GM23338 (cell line): ENCODE results near the gene SCUBE2. TPM values are rescaled to one million over a fixed set of nuclear protein-coding genes. Genes with fewer than 3 reads are reported as not detected.

Experiments
- ATAC-seq: fragments of 200-7000 bp; cut with Tn5 transposase; 3 replicates; pipeline ENCODE4 v1.9.1; 2020
- DNase-seq: peaks from one replicate; pipeline ENCODE4 v3.0.0-alpha.2; 2015; ENCODE audit warnings: low spot score
- H2AFZ ChIP-seq: fragments of 200-600 bp; sonication (generic); 2 replicates; pipeline ENCODE4 v1.8.0; 2016; ENCODE audit warnings: antibody characterized with exemption, mild to moderate bottlenecking, moderate library complexity
- H3F3A ChIP-seq: fragments of 200-600 bp; sonication (generic); replicated peaks from 2 replicates; pipeline ENCODE4 v1.8.0; 2017; ENCODE audit warnings: antibody characterized with exemption, mixed run types, low read depth
- H3K27ac ChIP-seq: fragments of 200-600 bp; sonication (generic); 2 replicates; pipeline ENCODE4 v1.6.1; 2016; ENCODE audit warnings: low read depth
- H3K27me3 ChIP-seq: fragments of 200-600 bp; sonication (generic); 2 replicates; pipeline ENCODE4 v1.8.0; 2016; ENCODE audit warnings: mild to moderate bottlenecking, mixed run types, moderate library complexity; ENCODE audit not compliant: insufficient read depth
- H3K36me3 ChIP-seq: fragments of 200-600 bp; sonication (generic); 2 replicates; pipeline ENCODE4 v1.8.0; 2016; ENCODE audit warnings: mild to moderate bottlenecking; ENCODE audit not compliant: insufficient read depth
- H3K4me1 ChIP-seq: fragments of 200-600 bp; sonication (generic); 2 replicates; pipeline ENCODE4 v1.8.0; 2016; ENCODE audit warnings: mild to moderate bottlenecking, moderate library complexity; ENCODE audit not compliant: insufficient read depth
- H3K4me2 ChIP-seq: fragments of 200-600 bp; sonication (generic); 2 replicates; pipeline ENCODE4 v1.7.1; 2017; ENCODE audit warnings: mixed run types
- H3K4me3 ChIP-seq: fragments of 200-600 bp; sonication (generic); 2 replicates; pipeline ENCODE4 v1.6.1; 2016; ENCODE audit warnings: mixed run types
- H3K79me2 ChIP-seq: fragments of 200-600 bp; sonication (generic); replicated peaks from 2 replicates; pipeline ENCODE4 v1.8.0; 2017; ENCODE audit warnings: mild to moderate bottlenecking; ENCODE audit not compliant: insufficient read depth
- H3K9me2 ChIP-seq: fragments of 200-600 bp; sonication (generic); 2 replicates; pipeline ENCODE4 v1.8.0; 2017; ENCODE audit not compliant: insufficient read depth
- H4K20me1 ChIP-seq: fragments of 200-600 bp; sonication (generic); replicated peaks from 2 replicates; pipeline ENCODE4 v1.8.0; 2017; ENCODE audit warnings: mild to moderate bottlenecking; ENCODE audit not compliant: insufficient read depth
- H3K27ac Mint-ChIP-seq: 2 replicates; pipeline ENCODE4 v1.8.0; 2020; ENCODE audit warnings: inconsistent platforms, mild to moderate bottlenecking, moderate library complexity, mixed read lengths
- H3K27me3 Mint-ChIP-seq: 3 replicates; pipeline ENCODE4 v1.8.0; 2022; ENCODE audit warnings: low read depth, mild to moderate bottlenecking, moderate library complexity, mixed read lengths, inconsistent platforms; ENCODE audit not compliant: insufficient read depth, poor library complexity
- H3K36me3 Mint-ChIP-seq: 3 replicates; pipeline ENCODE4 v1.8.0; 2021; ENCODE audit warnings: low read depth, mild to moderate bottlenecking, inconsistent platforms, moderate library complexity, mixed read lengths
- H3K4me1 Mint-ChIP-seq: 3 replicates; pipeline ENCODE4 v1.8.0; 2020; ENCODE audit warnings: mild to moderate bottlenecking, inconsistent platforms, mixed read lengths
- H3K4me3 Mint-ChIP-seq: 3 replicates; pipeline ENCODE4 v1.8.0; 2021; ENCODE audit warnings: moderate library complexity, mild to moderate bottlenecking, inconsistent platforms, mixed read lengths
- H3K9me3 Mint-ChIP-seq: 3 replicates; pipeline ENCODE4 v1.8.0; 2020; ENCODE audit warnings: moderate library complexity, mild to moderate bottlenecking, inconsistent platforms, mixed read lengths
- CREB1 ChIP-seq: fragments of 250-450 bp; sonication (Bioruptor Pico); IDR thresholded peaks from 2 replicates; pipeline ENCODE4 v1.5.0; 2020; ENCODE audit warnings: low read depth, mild to moderate bottlenecking, moderate library complexity
- CTCF ChIP-seq, 2 experiments: fragments of 200-600 bp in 1 of 2; sonication (generic) in 1 of 2; conservative IDR thresholded peaks; 2 replicates each; pipeline versions ENCODE4 v1.5.1 to v1.6.1; 2016 to 2017; ENCODE audit warnings: antibody characterized with exemption in 2 of 2, low read depth in 2 of 2, mild to moderate bottlenecking in 2 of 2, moderate library complexity in 1 of 2
- ETS1 ChIP-seq: IDR thresholded peaks from 2 replicates; pipeline ENCODE4 v1.6.1; 2016; ENCODE audit warnings: antibody characterized with exemption
- EZH2 ChIP-seq: fragments of 200-600 bp; sonication (generic); IDR thresholded peaks from one replicate; pipeline ENCODE4 v1.8.0; 2017; ENCODE audit warnings: antibody characterized with exemption, mild to moderate bottlenecking, low read depth; ENCODE audit not compliant: unreplicated experiment
- EZH2phosphoT487 ChIP-seq: fragments of 200-600 bp; sonication (generic); IDR thresholded peaks from one replicate; pipeline ENCODE4 v1.8.1; 2018; ENCODE audit warnings: antibody characterized with exemption; ENCODE audit not compliant: unreplicated experiment
- JUNB ChIP-seq: IDR thresholded peaks from one replicate; pipeline ENCODE4 v1.6.1; 2016; ENCODE audit warnings: antibody characterized with exemption; ENCODE audit not compliant: unreplicated experiment
- NANOG ChIP-seq: IDR thresholded peaks from 2 replicates; pipeline ENCODE4 v1.6.1; 2016; ENCODE audit warnings: antibody characterized with exemption, borderline replicate concordance
- POLR2AphosphoS5 ChIP-seq: IDR thresholded peaks from 2 replicates; pipeline ENCODE4 v1.6.1; 2016; ENCODE audit warnings: antibody characterized with exemption, low read depth
- REST ChIP-seq: IDR thresholded peaks from one replicate; pipeline ENCODE4 v1.6.1; 2018; ENCODE audit warnings: antibody characterized with exemption; ENCODE audit not compliant: unreplicated experiment
- STAT1 ChIP-seq: IDR thresholded peaks from one replicate; pipeline ENCODE4 v1.6.1; 2016; ENCODE audit warnings: antibody characterized with exemption; ENCODE audit not compliant: unreplicated experiment
- ZNF114 ChIP-seq: fragments of 250-450 bp; sonication (Bioruptor Pico); IDR thresholded peaks from 2 replicates; pipeline ENCODE4 v1.5.0; 2020; ENCODE audit warnings: mild to moderate bottlenecking, moderate library complexity
- ZNF331 ChIP-seq: fragments of 250-450 bp; sonication (Bioruptor Pico); IDR thresholded peaks from 2 replicates; pipeline ENCODE4 v1.5.0; 2020; ENCODE audit warnings: low read depth, mild to moderate bottlenecking, moderate library complexity
- ZNF462 ChIP-seq: fragments of 250-450 bp; sonication (Bioruptor Pico); IDR thresholded peaks from 2 replicates; pipeline ENCODE4 v1.5.0; 2020; ENCODE audit warnings: mild to moderate bottlenecking, moderate library complexity
- polyA plus RNA-seq: library from polyadenylated mRNA; unstranded; fragments of >200 nt; fragmentation: Nextera tagmentation; extraction: Ambion mirVana; gene quantifications from 2 replicates; pipeline ENCODE4 v1.2.1, GENCODE V29; 2016
- total RNA-seq: library from RNA; depleted of rRNA; stranded (reverse); fragments of >200 nt; shearing (Covaris generic); gene quantifications from 2 replicates; pipeline ENCODE4 v1.2.3, GENCODE V29; 2014

SCUBE2 gene
- total and polyA plus RNA-seq, 2 experiments from 2014 or later = 0.47 to 0.63 TPM

GRCh38 chr11:9125185-9125886 is 33.9 kb upstream of the SCUBE2 start:
- no peaks in the 10 kb centered on the region; the same call in 1 of the 2 replicates for H3F3A ChIP-seq
- TF ChIP-seq ZNF331 (CRISPR knock-in tag) (no peak), POLR2AphosphoS5 (no peak), CREB1 (CRISPR knock-in tag) (no peak), ZNF462 (CRISPR knock-in tag) (no peak), EZH2phosphoT487 (no peak), NANOG (no peak), JUNB (no peak), REST (no peak), ZNF114 (CRISPR knock-in tag) (no peak), STAT1 (no peak), EZH2 (no peak), ETS1 (no peak), CTCF (conservative IDR thresholded peaks at IDR 0.05; ENCODE audit: low read depth in 2 of 2) (no peak)
- no peaks in the 10 kb centered on the region for H3K36me3 ChIP-seq
- Mint-ChIP-seq H3K36me3 (peaks cover 4% of the 10 kb centered on the region; the same call in 2 of the 3 replicates), H3K4me1 (peaks cover 22% of the 10 kb centered on the region), H3K27ac (peak overlapping the region; percentile 68; the same call in 1 of the 2 replicates), H3K4me3 (no peak overlapping the region), H3K27me3 (peaks cover 2% of the 10 kb centered on the region), H3K9me3 (peaks cover 4% of the 10 kb centered on the region; the same call in 2 of the 3 replicates)
- no peak overlapping the region for H3K4me2 ChIP-seq
- DNase-seq = no peak
- H3K27me3 ChIP-seq = no peaks in the 10 kb centered on the region
- H3K9me2 ChIP-seq = no peaks in the 10 kb centered on the region
- no peak overlapping the region for H2AFZ ChIP-seq
- no peaks in the 10 kb centered on the region for H4K20me1 ChIP-seq
- no peak overlapping the region for H3K4me3 ChIP-seq
- H3K27ac ChIP-seq = no peak overlapping the region
- ATAC-seq = no peak
- no peaks in the 10 kb centered on the region for H3K79me2 ChIP-seq
- peaks cover 10% of the 10 kb centered on the region for H3K4me1 ChIP-seq
